Measurements from ENCODE around the gene NAGLU. TPM values are rescaled to one million over a fixed set of nuclear protein-coding genes. Genes with fewer than 3 reads are reported as not detected.
A peak's percentile ranks its signal among the peaks of the same experiment; 100 is the strongest.
"Not testable (repeated sequence)": the region's sequence is repeated elsewhere in the genome, so short reads cannot be mapped to it uniquely, and the experiment has no call there.

NAGLU gene
- total RNA-seq, 1 donor from 2014 or later, result 39.1 TPM

DNA sequence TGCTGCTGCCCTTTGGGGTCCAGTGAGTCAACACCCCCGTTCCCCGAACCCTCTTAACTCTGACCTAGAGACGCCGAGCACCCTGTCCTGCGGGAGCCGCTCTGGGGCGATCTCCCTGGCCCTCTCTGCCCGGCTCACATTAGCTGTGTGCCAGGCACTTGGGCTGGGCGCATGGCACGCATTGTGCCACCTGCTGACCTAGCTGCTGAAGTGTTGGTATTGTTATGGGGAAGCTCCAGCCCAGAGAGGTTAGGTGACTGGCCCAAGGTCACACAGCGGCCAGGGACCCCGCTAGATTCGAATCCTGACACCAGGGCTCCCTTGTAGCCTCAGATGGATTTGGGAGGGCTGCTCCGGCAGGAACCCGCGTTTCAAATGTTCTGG is 17.8 kb downstream of the NAGLU start:
- Histone ChIP-seq H3K36me3 (peaks cover 5% of the 10 kb centered on the region), H3K4me3 (peak overlapping the region; percentile 89), H3K4me1 (peaks cover 19% of the 10 kb centered on the region), H3K9me3 (no peaks in the 10 kb centered on the region), H3K27me3 (ENCODE audit: low read depth) (no peaks in the 10 kb centered on the region), H3K27ac (peak overlapping the region; percentile 96)
- ATAC-seq (peak; percentile 47 to 52), DNase-seq (no peak)
- TF ChIP-seq, protein P1, sequence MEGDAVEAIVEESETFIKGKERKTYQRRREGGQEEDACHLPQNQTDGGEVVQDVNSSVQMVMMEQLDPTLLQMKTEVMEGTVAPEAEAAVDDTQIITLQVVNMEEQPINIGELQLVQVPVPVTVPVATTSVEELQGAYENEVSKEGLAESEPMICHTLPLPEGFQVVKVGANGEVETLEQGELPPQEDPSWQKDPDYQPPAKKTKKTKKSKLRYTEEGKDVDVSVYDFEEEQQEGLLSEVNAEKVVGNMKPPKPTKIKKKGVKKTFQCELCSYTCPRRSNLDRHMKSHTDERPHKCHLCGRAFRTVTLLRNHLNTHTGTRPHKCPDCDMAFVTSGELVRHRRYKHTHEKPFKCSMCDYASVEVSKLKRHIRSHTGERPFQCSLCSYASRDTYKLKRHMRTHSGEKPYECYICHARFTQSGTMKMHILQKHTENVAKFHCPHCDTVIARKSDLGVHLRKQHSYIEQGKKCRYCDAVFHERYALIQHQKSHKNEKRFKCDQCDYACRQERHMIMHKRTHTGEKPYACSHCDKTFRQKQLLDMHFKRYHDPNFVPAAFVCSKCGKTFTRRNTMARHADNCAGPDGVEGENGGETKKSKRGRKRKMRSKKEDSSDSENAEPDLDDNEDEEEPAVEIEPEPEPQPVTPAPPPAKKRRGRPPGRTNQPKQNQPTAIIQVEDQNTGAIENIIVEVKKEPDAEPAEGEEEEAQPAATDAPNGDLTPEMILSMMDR (IDR thresholded peaks at IDR 0.05), result no peak
- intact Hi-C loops (cut with DNase I), result no loop called here

DNA sequence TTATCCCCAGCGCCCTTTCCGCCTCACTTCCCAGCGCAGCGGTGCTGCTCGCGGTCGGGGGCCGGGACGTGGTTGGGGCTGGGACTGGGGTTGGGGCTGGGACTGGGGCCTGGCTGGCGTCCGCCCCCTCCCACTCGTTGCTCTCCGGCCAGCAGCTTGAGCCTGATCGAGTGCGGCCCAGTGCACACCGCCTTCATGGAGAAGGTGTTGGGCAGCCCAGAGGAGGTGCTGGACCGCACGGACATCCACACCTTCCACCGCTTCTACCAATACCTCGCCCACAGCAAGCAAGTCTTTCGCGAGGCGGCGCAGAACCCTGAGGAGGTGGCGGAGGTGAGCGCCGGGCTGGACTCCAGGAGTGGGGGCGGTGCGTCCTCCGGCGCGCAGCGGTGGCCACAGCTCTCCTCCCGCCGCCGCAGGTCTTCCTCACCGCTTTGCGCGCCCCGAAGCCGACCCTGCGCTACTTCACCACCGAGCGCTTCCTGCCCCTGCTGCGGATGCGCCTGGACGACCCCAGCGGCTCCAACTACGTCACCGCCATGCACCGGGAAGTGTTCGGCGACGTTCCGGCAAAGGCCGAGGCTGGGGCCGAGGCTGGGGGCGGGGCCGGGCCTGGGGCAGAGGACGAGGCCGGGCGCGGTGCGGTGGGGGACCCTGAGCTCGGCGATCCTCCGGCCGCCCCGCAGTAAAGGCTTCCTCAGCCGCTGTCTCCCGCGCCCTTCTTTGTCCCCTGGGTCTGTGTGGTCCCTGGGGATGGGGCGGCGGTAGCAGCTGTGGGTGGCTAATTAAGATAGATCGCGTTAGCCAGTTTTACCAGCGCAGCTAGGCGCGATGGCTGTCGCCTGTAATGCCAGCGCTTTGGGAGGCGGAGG is 18.4 kb downstream of the NAGLU start:
- intact Hi-C loops (cut with DNase I), result no loop called here
- no peaks in the 10 kb centered on the region for H3K27me3 ChIP-seq (ENCODE audit: low read depth)
- peak overlapping the region; percentile 96 for H3K27ac ChIP-seq
- peaks cover 20% of the 10 kb centered on the region for H3K4me1 ChIP-seq
- peak; percentile 89 for DNase-seq
- ATAC-seq, result peak; percentile 95 to 96
- H3K9me3 ChIP-seq, result no peaks in the 10 kb centered on the region
- peak overlapping the region; percentile 89 for H3K4me3 ChIP-seq
- TF ChIP-seq, protein P1 (IDR thresholded peaks at IDR 0.05), result no peak
- H3K36me3 ChIP-seq, result peaks cover 5% of the 10 kb centered on the region

DNA sequence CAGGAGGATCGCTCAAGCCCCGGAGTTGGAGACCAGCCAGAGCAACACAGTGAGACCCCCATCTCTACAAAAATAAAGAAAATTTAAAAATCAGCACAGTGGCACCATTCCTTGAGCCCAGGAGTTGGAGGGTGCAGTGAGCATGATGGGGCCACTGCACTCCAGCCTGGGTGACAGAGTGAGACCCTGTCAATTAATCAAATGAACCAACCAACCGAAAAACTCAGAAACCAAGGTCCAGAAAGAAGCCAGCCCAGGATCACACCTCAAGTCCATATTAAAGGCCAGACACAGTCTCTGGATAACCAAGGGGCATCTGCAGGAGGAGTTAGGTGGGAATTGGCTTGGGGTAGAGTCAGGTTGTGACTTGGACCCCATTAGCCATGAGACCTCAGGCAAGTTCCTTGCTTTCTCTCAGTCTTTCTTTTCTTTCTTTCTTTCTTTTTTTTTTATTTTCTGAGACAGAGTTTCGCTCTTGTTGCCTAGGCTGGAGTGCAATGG is 19.1 kb downstream of the NAGLU start:
- intact Hi-C loops (cut with DNase I), result no loop called here
- peak overlapping the region; percentile 96 for H3K27ac ChIP-seq
- ATAC-seq (no peak), DNase-seq (no peak)
- peak overlapping the region; percentile 89 for H3K4me3 ChIP-seq
- TF ChIP-seq, protein P1 (IDR thresholded peaks at IDR 0.05), result no peak
- peaks cover 26% of the 10 kb centered on the region for H3K4me1 ChIP-seq
- H3K36me3 ChIP-seq, result peaks cover 5% of the 10 kb centered on the region
- no peaks in the 10 kb centered on the region for H3K27me3 ChIP-seq (ENCODE audit: low read depth)
- no peaks in the 10 kb centered on the region for H3K9me3 ChIP-seq

GRCh38 chr17:42555961-42556617 is 20.0 kb downstream of the NAGLU start:
- H3K9me3 ChIP-seq; H3K27me3 ChIP-seq (ENCODE audit: low read depth); intact Hi-C loops (cut with DNase I); H3K36me3 ChIP-seq; ATAC-seq; H3K27ac ChIP-seq; DNase-seq; H3K4me3 ChIP-seq: not testable (repeated sequence)
- H3K4me1 ChIP-seq, result peaks cover 28% of the 10 kb centered on the region

DNA sequence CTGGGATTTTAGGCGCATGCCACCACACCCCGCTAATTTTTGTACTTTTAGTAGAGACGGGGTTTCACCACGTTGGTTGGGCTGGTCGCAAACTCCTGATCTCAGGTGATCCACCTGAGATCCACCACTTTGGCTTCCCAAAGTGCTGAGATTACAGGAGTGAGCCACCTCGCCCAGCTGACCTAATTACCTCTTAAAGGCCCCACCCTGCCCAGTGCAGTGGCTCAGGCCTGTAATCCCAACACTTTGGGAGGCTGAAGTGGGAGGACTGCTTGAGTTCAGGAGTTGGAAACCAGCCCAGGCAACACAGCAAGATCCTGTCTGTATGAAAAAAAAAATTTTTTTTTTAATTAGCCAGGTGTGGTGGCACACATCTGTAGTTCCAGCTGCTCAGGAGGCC is 23.0 kb downstream of the NAGLU start:
- Histone ChIP-seq H3K27ac (peak overlapping the region; percentile 22), H3K4me3 (no peak overlapping the region), H3K4me1 (peaks cover 40% of the 10 kb centered on the region), H3K27me3 (ENCODE audit: low read depth) (no peaks in the 10 kb centered on the region), H3K36me3 (peaks cover 1% of the 10 kb centered on the region), H3K9me3 (no peaks in the 10 kb centered on the region)
- ATAC-seq (peak; percentile 10 to 37), DNase-seq (no peak)
- intact Hi-C loops (cut with DNase I), result no loop called here
- TF ChIP-seq, protein P1 (IDR thresholded peaks at IDR 0.05), result no peak

GRCh38 chr17:42560246-42560645 is 24.2 kb downstream of the NAGLU start:
- TF ChIP-seq, protein P1 (IDR thresholded peaks at IDR 0.05), result no peak
- Histone ChIP-seq H3K27ac (no peak overlapping the region), H3K4me3 (no peak overlapping the region), H3K27me3 (ENCODE audit: low read depth) (no peaks in the 10 kb centered on the region), H3K4me1 (peaks cover 39% of the 10 kb centered on the region), H3K36me3 (peaks cover 13% of the 10 kb centered on the region), H3K9me3 (no peaks in the 10 kb centered on the region)
- ATAC-seq (no peak), DNase-seq (no peak)
- intact Hi-C loops (cut with DNase I), result no loop called here

Measured in lower lobe of right lung (tissue), 2 donors.